Colonic mucosa (tissue), 4 donors: ENCODE results near the gene CWC27. TPM values are rescaled to one million over a fixed set of nuclear protein-coding genes. Genes with fewer than 3 reads are reported as not detected.

ENCODE experiments used
- DNase-seq: peaks from one replicate; pipeline ENCODE4 v3.0.0-alpha.2; 2020
- H3K27ac ChIP-seq: fragments of 200-600 bp; one replicate; pipeline ENCODE4 v1.8.0; 2021
- H3K27me3 ChIP-seq: fragments of 200-600 bp; one replicate; pipeline ENCODE4 v1.8.0; 2021
- H3K36me3 ChIP-seq: fragments of 200-600 bp; one replicate; pipeline ENCODE4 v1.8.0; 2021
- H3K4me1 ChIP-seq: fragments of 200-600 bp; one replicate; pipeline ENCODE4 v1.8.0; 2021; ENCODE audit warnings: mild to moderate bottlenecking
- H3K4me3 ChIP-seq: fragments of 200-600 bp; one replicate; pipeline ENCODE4 v1.8.0; 2021
- H3K9ac ChIP-seq, 2 donors: one replicate each; pipeline ENCODE4 v1.7.0; 2013; ENCODE audit warnings: control low read depth in 2 of 2, low read depth in 2 of 2, low read length in 2 of 2
- H3K9me3 ChIP-seq: fragments of 200-600 bp; one replicate; pipeline ENCODE4 v1.8.0; 2021
- intact Hi-C: fragments of 100-400 bp; cut with DNase I; formaldehyde crosslinking; loops from one replicate; pipeline ENCODE4 v1.14.1; 2022
- total RNA-seq, 2 donors: library from RNA; stranded (reverse); fragmentation: NEBNext Ultra II Directional in 1 of 2; extraction: Animal tissue kit (Norgen Biotek cat#: 25700) in 1 of 2; gene quantifications; one replicate each; pipeline ENCODE4 v1.2.1, GENCODE V29; 2021
- TF ChIP-seq, protein P1 (sequence below): fragments of 200-600 bp; IDR thresholded peaks from one replicate; pipeline ENCODE4 v1.8.0; 2022; ENCODE audit warnings: antibody characterized with exemption, mild to moderate bottlenecking
- donor health status: healthy.
- donor health status: DM: no; HTN: no; CAD: no.
- donor health status: DM: no; HTN: no; CAD: no.

Gene CWC27
- total RNA-seq, 2 donors from 2014 or later: 18.3 to 22.6 TPM

DNA sequence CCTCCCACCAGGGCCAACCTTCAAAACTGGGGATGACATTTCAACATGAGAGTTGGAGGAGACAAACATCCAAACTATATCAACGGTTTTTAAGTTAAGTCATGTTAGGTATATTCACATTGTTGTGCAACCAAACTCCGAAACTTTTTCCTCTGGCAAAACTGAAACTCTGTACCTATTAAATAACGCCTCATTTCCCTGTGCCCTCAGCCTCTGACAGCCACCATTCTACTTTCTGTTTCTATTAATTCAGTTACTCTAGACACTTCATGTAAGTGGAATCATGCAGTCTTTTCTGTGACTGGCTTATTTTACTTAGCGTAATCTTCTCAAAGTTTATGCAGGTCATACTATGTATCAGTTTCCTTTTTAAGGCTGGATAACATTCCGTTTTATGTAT lies 85.0 kb downstream of the CWC27 start:
- Histone ChIP-seq H3K36me3 (no peaks in the 10 kb centered on the region), H3K9me3 (no peaks in the 10 kb centered on the region), H3K27ac (no peak overlapping the region), H3K4me3 (no peak overlapping the region), H3K9ac (no peak overlapping the region), H3K27me3 (no peaks in the 10 kb centered on the region), H3K4me1 (no peaks in the 10 kb centered on the region)
- TF ChIP-seq, protein P1, sequence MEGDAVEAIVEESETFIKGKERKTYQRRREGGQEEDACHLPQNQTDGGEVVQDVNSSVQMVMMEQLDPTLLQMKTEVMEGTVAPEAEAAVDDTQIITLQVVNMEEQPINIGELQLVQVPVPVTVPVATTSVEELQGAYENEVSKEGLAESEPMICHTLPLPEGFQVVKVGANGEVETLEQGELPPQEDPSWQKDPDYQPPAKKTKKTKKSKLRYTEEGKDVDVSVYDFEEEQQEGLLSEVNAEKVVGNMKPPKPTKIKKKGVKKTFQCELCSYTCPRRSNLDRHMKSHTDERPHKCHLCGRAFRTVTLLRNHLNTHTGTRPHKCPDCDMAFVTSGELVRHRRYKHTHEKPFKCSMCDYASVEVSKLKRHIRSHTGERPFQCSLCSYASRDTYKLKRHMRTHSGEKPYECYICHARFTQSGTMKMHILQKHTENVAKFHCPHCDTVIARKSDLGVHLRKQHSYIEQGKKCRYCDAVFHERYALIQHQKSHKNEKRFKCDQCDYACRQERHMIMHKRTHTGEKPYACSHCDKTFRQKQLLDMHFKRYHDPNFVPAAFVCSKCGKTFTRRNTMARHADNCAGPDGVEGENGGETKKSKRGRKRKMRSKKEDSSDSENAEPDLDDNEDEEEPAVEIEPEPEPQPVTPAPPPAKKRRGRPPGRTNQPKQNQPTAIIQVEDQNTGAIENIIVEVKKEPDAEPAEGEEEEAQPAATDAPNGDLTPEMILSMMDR: no peak
- DNase-seq: no peak
- intact Hi-C loops: no loop called here

DNA sequence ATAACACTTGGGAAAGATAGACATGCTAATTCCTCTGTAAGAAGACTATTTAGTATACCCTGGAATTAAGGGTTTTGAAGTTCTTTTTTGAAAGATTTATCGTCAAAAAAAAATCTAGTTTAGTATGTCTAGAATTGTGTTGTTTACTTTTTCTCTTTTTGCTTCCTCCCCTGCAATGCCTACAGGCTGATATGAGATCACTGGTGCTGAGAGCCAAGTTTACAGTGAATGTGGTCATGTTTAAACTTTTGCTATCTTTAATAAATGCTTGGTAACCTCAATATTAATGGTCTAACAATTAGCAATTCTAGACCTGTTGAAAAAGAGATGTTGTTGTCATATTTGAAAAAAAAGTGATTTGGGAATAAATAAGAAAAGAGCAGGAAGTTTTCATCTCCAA lies 86.1 kb downstream of the CWC27 start:
- DNase-seq: no peak
- Histone ChIP-seq H3K4me1 (no peaks in the 10 kb centered on the region), H3K9me3 (no peaks in the 10 kb centered on the region), H3K36me3 (no peaks in the 10 kb centered on the region), H3K27me3 (no peaks in the 10 kb centered on the region), H3K27ac (no peak overlapping the region), H3K9ac (no peak overlapping the region), H3K4me3 (no peak overlapping the region)
- TF ChIP-seq, protein P1: no peak
- intact Hi-C loops: no loop called here

- Histone ChIP-seq H3K4me1 (no peaks in the 10 kb centered on the region), H3K27ac (no peak overlapping the region), H3K9me3 (no peaks in the 10 kb centered on the region), H3K36me3 (no peaks in the 10 kb centered on the region), H3K9ac (no peak overlapping the region), H3K4me3 (no peak overlapping the region), H3K27me3 (no peaks in the 10 kb centered on the region)
- intact Hi-C loops: no loop called here
- TF ChIP-seq, protein P1: no peak
- DNase-seq: no peak
These were observed 91.2 kb downstream of the CWC27 start for GRCh38 chr5:64859881-64860280.

- TF ChIP-seq, protein P1: no peak
- Histone ChIP-seq H3K27ac (no peak overlapping the region), H3K27me3 (no peaks in the 10 kb centered on the region), H3K4me1 (no peaks in the 10 kb centered on the region), H3K9me3 (no peaks in the 10 kb centered on the region), H3K4me3 (no peak overlapping the region), H3K9ac (no peak overlapping the region), H3K36me3 (no peaks in the 10 kb centered on the region)
- DNase-seq: no peak
- intact Hi-C loops: no loop called here
These were observed 92.6 kb downstream of the CWC27 start for GRCh38 chr5:64861281-64861680.

- Histone ChIP-seq H3K9me3 (no peaks in the 10 kb centered on the region), H3K4me1 (no peaks in the 10 kb centered on the region), H3K4me3 (no peak overlapping the region), H3K36me3 (no peaks in the 10 kb centered on the region), H3K27ac (no peak overlapping the region), H3K9ac (no peak overlapping the region), H3K27me3 (no peaks in the 10 kb centered on the region)
- TF ChIP-seq, protein P1: no peak
- intact Hi-C loops: no loop called here
- DNase-seq: no peak
These were observed 95.4 kb downstream of the CWC27 start for GRCh38 chr5:64864171-64864570.

DNA sequence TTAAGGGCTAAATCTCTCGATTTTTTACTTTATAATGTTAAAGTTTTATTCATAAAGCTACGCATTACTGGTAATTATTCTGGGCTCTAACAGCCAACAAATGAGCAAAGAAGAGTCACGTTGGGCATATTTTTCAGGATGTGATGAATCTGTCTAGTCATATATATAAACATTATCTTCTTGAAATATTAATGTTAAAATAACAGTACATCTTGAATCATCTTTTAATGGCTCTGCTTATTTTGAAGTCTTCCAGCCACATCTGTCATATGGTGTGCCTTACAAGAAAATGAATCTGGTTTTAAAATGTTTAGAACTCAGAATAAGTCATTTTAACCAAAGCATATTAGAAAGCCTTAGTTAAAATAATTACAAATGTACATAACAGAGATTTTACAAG lies 96.9 kb downstream of the CWC27 start:
- intact Hi-C loops: no loop called here
- H3K4me1 ChIP-seq: no peaks in the 10 kb centered on the region
- DNase-seq: no peak

More for the DNA sequence above, 96.9 kb downstream of the CWC27 start:
- H3K9me3 ChIP-seq: no peaks in the 10 kb centered on the region
- TF ChIP-seq, protein P1: no peak
- no peak overlapping the region for H3K27ac ChIP-seq
- H3K4me3 ChIP-seq: no peak overlapping the region
- H3K9ac ChIP-seq: no peak overlapping the region
- no peaks in the 10 kb centered on the region for H3K36me3 ChIP-seq
- no peaks in the 10 kb centered on the region for H3K27me3 ChIP-seq
